ENCODE measurements around the gene ABCF1. TPM values are rescaled to one million over a fixed set of nuclear protein-coding genes. Genes with fewer than 3 reads are reported as not detected.

ABCF1 gene
- total RNA-seq, 2 experiments from 2014 or later = 128 to 132 TPM

DNA sequence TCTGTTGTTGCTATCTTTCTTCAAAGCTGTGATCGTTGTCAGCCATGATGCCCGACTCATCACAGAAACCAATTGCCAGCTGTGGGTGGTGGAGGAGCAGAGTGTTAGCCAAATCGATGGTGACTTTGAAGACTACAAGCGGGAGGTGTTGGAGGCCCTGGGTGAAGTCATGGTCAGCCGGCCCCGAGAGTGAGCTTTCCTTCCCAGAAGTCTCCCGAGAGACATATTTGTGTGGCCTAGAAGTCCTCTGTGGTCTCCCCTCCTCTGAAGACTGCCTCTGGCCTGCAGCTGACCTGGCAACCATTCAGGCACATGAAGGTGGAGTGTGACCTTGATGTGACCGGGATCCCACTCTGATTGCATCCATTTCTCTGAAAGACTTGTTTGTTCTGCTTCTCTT is 19.3 kb downstream of the ABCF1 start:
- CTCF ChIA-PET = interaction anchor here (0.7 to 1.2 kb wide), 3 partner anchors 23 to 109 kb away, joined by 3 to 4 read pairs (median 3); no protein-coding TSS in a partner anchor
- POLR2A ChIA-PET = interaction anchor here (1.2 kb wide), 1 partner anchor 20 kb away, joined by 6 read pairs; no protein-coding TSS in a partner anchor

GRCh38 chr6:30591008-30591407 is 19.8 kb downstream of the ABCF1 start:
- ChIA-PET CTCF (interaction anchor here (0.7 to 1.2 kb wide), 3 partner anchors 23 to 109 kb away, joined by 3 to 4 read pairs (median 3); no protein-coding TSS in a partner anchor), POLR2A (no interaction called here)

- ChIA-PET CTCF (interaction anchor here (1.0 kb wide), 1 partner anchor 51 kb away, joined by 3 read pairs; no protein-coding TSS in a partner anchor), POLR2A (no interaction called here)
Measured at GRCh38 chr6:30592287-30592686, 21.0 kb downstream of the ABCF1 start.

GRCh38 chr6:30597315-30598144 is 26.3 kb downstream of the ABCF1 start:
- CTCF ChIA-PET = interaction anchor here (0.7 to 4.5 kb wide), 21 partner anchors 10 to 382 kb away, joined by 3 to 23 read pairs (median 6); partner anchors contain the start of genes ABCF1, DHX16 and FLOT1
- POLR2A ChIA-PET = interaction anchor here (0.7 to 1.8 kb wide), 4 partner anchors 14 to 1588 kb away, joined by 4 to 23 read pairs (median 7); no protein-coding TSS in a partner anchor

DNA sequence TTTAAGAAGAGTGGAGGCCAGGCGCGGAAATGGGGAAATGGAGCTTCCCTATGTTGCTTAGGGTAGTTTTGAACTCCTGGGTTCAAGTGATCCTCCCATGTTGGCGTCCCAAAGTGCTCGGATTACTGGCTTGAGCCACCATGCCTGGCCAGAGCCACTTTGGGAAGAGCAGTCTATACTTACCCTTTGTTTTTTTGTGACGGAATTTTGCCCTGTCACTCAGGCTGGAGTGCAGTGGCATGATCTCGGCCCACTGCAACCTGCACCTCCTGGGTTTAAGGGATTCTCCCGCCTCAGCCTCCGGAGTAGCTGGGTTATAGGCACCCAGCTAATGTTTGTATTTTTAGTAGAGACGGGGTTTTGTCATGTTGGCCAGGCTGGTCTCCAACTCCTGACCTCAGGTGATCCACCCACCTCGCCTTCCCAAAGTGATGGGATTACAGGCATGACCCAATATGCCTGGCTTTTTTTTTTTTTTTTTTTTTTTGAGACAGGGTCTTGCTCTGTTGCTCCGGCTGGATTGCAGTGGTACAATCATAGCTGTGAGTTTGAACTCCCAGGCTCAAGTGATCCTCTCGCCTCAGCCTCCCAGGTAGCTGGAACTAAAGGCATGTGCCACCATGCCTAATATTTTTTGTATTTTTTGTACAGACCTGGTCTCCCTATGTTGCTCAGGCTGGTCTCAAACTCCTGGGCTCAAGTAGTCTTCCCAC is 27.8 kb downstream of the ABCF1 start:
- POLR2A ChIA-PET = interaction anchor here (0.8 to 1.8 kb wide), 3 partner anchors 9 to 258 kb away, joined by 4 to 9 read pairs (median 6); no protein-coding TSS in a partner anchor
- CTCF ChIA-PET = interaction anchor here (0.9 to 4.5 kb wide), 11 partner anchors 8 to 144 kb away, joined by 3 to 23 read pairs (median 6); partner anchors contain the start of genes ABCF1 and DHX16

DNA sequence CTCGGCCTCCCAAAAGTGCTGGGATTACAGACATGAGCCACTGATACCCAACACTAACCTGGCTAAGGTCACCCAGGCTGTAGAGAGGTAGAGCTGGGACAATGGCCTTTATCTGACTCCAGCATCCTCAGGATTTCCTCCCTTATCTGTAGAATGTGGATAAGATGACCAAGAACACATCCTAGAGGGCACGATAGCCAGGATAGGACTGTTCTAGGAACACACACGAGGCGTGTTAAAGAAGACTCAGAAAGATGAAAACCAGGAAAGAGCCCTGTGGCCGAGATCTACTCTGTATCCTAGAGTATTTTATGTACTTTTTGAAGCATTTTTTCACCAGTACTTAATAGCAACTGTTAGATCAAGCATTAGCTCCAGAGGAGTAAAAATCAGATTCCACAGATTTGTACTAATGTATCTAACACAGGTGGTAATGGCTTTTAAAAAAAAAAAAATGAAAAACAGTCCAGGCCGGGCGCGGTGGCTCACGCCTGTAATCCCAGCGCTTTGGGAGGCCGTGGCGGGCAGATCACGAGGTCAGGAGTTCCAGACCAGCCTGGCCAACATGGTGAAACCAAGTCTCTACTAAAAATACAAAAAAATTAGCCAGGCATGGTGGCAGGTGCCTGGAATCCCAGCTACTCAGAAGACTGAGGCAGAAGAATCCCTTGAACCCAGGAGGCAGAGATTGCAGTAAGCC is 28.5 kb downstream of the ABCF1 start:
- CTCF ChIA-PET = interaction anchor here (1.1 to 4.5 kb wide), 4 partner anchors 11 to 132 kb away, joined by 3 to 23 read pairs (median 4); no protein-coding TSS in a partner anchor

GRCh38 chr6:30600451-30600961 is 29.3 kb downstream of the ABCF1 start:
- POLR2A ChIA-PET = interaction anchor here (0.7 to 1.8 kb wide), 4 partner anchors 10 to 110 kb away, joined by 3 to 4 read pairs (median 3); no protein-coding TSS in a partner anchor
- CTCF ChIA-PET = interaction anchor here (1.1 to 1.5 kb wide), 2 partner anchors 133 to 147 kb away, joined by 3 read pairs; no protein-coding TSS in a partner anchor

More for the DNA sequence above, 28.5 kb downstream of the ABCF1 start:
- POLR2A ChIA-PET = interaction anchor here (0.7 to 1.8 kb wide), 4 partner anchors 8 to 14 kb away, joined by 3 to 9 read pairs (median 4); no protein-coding TSS in a partner anchor

DNA sequence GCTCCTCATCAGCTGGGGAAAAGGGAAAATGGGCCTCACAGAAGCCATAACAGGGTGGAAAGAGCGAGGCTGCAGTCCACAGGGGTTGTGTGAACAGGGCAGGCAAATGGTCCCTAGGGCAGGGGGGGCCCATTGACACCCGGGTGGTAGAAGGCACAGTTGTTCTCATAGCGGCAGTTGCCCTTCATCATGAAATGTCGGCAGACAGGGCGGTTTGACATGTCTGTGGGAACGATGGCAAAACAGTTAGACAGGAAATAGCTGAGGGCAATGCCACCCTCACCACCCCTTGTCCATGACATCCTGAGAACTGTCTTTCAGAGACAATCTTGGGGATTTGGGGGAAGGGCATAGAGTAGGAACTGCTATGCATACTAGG is 30.2 kb downstream of the ABCF1 start:
- POLR2A ChIA-PET = interaction anchor here (1.0 kb wide), 1 partner anchor 111 kb away, joined by 3 read pairs; no protein-coding TSS in a partner anchor
- CTCF ChIA-PET = interaction anchor here (1.5 kb wide), 1 partner anchor 148 kb away, joined by 3 read pairs; no protein-coding TSS in a partner anchor

GRCh38 chr6:30601815-30602641 is 30.8 kb downstream of the ABCF1 start:
- ChIA-PET CTCF (interaction anchor here (1.5 kb wide), 1 partner anchor 148 kb away, joined by 3 read pairs; no protein-coding TSS in a partner anchor), POLR2A (no interaction called here)

- CTCF ChIA-PET = interaction anchor here (2.2 kb wide), 1 partner anchor 151 kb away, joined by 5 read pairs; no protein-coding TSS in a partner anchor
- POLR2A ChIA-PET = interaction anchor here (1.0 kb wide), 1 partner anchor 17 kb away, joined by 5 read pairs; no protein-coding TSS in a partner anchor
Measured at GRCh38 chr6:30603961-30604360, 32.7 kb downstream of the ABCF1 start.

DNA sequence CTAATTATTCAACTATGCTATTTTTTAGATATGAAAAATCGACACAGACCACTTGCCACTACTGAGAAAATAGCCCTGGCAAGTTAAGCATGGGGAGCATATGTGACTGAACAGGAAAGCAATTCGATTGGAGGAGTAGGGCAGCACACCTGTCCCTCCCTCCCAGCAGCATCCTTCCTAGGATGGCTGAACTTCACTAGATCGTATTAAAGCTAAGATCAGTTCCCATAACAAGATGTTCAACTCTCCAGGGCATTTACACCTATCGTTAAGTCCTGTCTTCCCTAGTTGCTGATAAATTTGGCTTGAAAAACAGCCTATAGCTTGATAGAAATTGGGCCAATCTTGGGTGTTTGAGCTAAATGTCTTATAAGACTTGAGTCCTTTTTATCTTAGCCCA is 38.8 kb downstream of the ABCF1 start:
- ChIA-PET CTCF (interaction anchor here (0.8 to 1.4 kb wide), 3 partner anchors 11 to 126 kb away, joined by 3 to 5 read pairs (median 3); partner anchors contain the start of gene ABCF1), POLR2A (interaction anchor here (0.9 to 1.4 kb wide), 3 partner anchors 10 to 115 kb away, joined by 3 to 6 read pairs (median 3); no protein-coding TSS in a partner anchor)

GRCh38 chr6:30611150-30611855 is 40.1 kb downstream of the ABCF1 start:
- ChIA-PET POLR2A (interaction anchor here (0.6 to 1.4 kb wide), 4 partner anchors 11 to 45 kb away, joined by 3 to 7 read pairs (median 4); no protein-coding TSS in a partner anchor), CTCF (interaction anchor here (0.8 to 1.4 kb wide), 3 partner anchors 12 to 127 kb away, joined by 3 to 5 read pairs (median 3); partner anchors contain the start of gene ABCF1)

- POLR2A ChIA-PET = interaction anchor here (0.7 kb wide), 1 partner anchor 11 kb away, joined by 3 read pairs; no protein-coding TSS in a partner anchor
- CTCF ChIA-PET = interaction anchor here (2.1 kb wide), 1 partner anchor 15 kb away, joined by 13 read pairs; no protein-coding TSS in a partner anchor
Measured at GRCh38 chr6:30611856-30612194, 40.6 kb downstream of the ABCF1 start.

GRCh38 chr6:30612213-30612612 is 41.0 kb downstream of the ABCF1 start:
- POLR2A ChIA-PET = interaction anchor here (0.7 to 1.1 kb wide), 2 partner anchors 12 to 130 kb away, joined by 3 read pairs; no protein-coding TSS in a partner anchor

DNA sequence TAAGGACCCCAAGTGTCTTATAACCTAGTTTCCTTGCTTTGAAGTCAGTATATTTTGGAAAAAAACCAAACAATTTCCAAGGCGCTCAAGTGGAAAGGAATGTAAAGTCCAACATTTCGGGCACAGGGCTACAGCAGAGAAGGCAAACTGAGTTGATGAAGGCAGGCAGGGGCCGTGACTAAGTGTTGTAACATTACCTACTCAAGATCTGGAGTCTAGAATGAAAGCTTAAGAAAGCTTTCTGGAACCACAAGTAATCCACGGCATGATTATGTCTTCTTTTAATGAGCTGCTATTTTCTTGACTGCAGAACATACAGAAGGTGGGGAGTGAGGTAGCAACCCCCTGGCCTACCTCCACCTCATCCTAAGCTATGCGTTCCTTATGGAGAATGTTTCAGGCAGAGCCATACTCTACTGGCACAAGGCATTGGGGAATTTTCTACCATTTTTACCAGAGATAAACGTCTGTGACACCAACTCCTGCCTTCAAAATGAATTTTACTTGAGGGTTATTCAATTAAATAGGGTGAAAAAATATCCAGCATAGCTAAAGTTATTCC is 41.5 kb downstream of the ABCF1 start:
- POLR2A ChIA-PET = interaction anchor here (0.6 to 1.6 kb wide), 7 partner anchors 12 to 131 kb away, joined by 3 to 4 read pairs (median 3); no protein-coding TSS in a partner anchor
- CTCF ChIA-PET = interaction anchor here (0.5 to 2.1 kb wide), 8 partner anchors 16 to 131 kb away, joined by 3 to 13 read pairs (median 4); no protein-coding TSS in a partner anchor

More at GRCh38 chr6:30612213-30612612, 41.0 kb downstream of the ABCF1 start:
- CTCF ChIA-PET = interaction anchor here (0.5 to 2.1 kb wide), 6 partner anchors 16 to 130 kb away, joined by 3 to 13 read pairs (median 4); no protein-coding TSS in a partner anchor
